Stimulated activated CD8-positive, alpha-beta memory T cell treated with anti-CD3 and anti-CD28 coated beads, Interleukin-2, amount 100 ng/mL, for 1 hour (primary cell): Measurements from ENCODE around the gene TGIF2.
A peak's percentile ranks its signal among the peaks of the same experiment; 100 is the strongest.

Experiments used
- DNase-seq, 2 donors: peaks; one replicate each; pipeline ENCODE4 v3.0.0-alpha.2; 2020; ENCODE audit warnings: low read depth in 2 of 2

The TGIF2 gene

DNA sequence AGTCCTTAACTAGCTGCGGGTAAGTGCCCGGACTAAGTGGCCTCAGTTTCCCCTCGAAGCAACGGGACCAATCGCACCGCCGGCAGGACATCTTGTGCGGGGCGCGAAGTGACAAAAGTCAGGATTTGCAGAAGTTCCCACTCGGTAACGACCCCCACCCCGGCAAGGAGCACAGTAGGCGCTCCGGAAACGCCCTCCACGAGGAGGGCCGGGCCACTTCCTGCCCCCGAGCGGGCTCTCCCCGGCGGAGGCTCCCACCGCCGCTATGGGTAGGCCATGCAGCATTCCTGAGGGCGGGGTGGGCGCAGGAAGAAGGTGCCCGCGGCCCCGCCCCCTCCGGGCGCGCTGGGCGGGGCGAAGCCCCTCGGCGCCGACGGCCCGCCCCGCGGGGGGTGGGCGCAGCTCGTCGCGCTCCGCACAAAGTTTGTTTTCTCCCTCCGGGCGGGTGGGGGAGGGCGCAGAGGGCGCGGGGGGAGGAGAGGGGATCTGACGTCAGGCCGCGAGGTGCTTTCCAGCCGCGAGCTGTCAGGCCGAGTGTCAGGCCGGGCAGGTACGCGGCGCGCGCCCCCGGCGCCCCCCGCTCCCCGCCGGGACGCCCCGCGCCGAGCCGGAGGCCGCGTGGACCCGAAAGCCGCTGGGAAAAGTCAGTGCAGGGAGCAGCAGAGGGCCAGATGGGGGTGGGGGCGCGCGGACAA lies at the start of gene TGIF2:
TSS of gene TGIF2 (plus strand) at position 495 of the 695 bp plus-strand sequence. CDS start 5,178 bp downstream, outside the sequence.
- peak; percentile 85 to 86 for DNase-seq

DNA sequence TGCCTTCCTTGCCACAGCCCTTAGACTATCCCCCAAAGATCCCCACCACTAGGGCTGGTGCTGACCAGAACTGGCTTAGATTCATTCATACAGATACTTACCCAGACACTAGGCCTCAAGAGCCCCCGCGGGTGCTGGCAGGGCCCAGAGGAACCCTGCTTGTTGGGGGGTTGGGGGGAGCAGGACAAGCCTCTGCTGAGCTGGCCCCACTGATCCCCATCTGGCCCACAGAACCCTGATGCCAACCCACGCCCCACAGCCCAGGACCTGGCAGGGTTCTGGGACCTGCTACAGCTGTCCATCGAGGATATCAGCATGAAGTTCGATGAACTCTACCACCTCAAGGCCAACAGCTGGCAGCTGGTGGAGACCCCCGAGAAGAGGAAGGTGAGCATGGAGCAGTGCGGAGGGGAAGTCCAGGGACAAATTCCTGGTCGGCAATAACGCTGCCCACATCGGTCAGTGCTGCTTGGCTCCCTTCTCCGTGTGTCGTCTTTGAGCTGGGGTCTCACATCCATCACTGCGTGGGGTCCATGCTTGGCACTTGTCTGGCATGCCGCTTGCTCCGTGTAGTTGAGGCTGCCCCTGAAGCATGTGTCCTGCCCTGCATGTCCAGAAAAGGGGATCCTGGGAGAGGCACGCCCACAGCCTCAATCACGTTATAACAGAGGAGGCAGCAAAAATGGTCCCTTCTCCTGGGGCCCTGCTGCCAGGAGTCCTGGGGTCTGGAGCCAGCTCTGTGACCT lies 47.6 kb upstream of the TGIF2 start:
- no peak for DNase-seq

DNA sequence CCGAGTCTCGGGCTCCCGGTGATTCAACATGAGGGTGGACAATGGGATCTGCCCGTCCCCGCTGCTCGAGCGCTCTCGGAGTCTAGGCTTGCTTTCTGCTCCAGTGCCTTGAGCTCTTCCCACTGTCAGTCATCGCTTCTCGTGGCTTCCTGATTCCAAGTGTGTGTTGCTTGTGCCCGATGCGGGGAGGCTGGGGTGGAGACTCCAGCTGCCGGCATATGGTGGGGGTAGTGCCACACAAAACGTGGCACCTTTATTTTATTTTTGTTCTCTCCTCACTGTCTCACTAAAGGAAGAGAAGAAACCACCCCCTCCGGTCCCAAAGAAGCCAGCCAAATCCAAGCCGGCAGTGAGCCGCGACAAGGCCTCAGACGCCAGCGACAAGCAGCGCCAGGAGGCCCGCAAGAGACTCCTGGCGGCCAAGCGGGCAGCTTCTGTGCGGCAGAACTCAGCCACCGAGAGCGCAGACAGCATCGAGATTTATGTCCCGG lies 46.8 kb upstream of the TGIF2 start:
- DNase-seq: no peak

DNA sequence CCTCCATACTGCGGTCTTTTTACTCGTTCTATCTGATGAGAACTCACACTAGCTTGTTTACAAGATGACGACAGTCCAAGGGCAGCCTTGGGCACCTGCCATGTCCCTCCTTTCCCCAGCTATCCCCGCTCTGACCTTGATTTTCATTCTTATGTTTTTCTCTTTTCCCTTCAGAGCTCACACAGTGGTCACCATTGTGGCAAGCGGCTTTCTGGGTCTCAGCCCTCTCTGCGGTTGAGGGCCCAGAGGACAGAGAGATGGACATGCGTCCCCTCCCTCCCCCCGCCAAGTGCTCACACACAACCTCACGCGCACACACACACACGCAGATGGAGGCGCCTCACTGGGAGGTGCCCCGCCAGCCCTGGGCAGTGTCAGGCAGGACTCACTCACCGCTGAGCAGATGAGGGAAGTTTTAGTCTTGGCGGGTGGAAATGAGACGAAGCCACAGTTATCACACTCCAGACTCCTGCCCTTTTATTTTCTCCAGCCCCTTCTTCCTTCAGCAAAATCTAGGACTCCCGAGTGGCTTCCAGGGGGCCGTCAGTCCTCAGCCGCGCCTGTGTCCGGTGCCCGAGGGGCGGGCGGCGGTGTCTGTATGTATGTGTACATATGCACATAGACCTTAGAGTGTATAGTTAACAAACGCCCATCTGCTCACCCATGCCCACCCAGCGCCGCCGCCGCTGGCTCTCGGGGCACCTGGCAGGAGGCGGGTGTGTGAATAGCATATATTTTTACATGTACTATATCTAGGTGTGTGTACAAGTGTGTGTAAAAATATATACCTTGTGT lies 45.9 kb upstream of the TGIF2 start:
- DNase-seq: no peak

DNA sequence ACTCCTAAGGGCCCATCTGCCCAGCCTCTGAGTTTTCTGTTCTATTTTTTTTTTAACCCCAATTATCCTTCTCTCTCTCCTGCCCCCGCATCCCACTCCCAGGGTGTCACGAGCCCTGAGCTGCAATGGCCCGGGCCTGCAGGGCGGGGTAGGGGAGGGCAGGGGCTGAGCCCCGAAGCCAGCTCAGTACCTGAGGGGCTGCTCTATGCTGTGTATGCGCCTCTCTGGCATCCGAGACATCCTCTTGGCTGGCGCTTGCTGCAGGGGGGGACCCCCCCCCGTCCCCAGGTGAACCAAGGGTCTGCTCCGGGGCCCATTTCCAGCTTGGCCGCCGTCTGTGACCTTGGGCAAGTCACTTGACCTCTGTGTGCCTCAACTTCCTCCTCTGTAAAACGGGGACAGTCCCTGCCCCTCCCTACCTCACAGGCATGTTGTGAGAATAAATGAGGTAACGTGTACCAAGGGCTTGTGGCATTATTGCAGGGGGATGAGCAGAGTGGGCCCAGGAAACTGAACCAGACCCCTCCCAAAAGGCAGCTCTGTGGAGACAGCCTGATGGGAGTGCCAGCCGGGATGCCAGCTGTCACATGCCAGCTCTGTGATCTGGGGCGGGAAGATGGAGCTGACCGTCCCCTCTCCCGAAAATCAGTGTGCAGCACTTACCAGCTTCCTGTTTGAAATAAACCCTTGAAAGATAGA lies 45.1 kb upstream of the TGIF2 start:
- no peak for DNase-seq

DNA sequence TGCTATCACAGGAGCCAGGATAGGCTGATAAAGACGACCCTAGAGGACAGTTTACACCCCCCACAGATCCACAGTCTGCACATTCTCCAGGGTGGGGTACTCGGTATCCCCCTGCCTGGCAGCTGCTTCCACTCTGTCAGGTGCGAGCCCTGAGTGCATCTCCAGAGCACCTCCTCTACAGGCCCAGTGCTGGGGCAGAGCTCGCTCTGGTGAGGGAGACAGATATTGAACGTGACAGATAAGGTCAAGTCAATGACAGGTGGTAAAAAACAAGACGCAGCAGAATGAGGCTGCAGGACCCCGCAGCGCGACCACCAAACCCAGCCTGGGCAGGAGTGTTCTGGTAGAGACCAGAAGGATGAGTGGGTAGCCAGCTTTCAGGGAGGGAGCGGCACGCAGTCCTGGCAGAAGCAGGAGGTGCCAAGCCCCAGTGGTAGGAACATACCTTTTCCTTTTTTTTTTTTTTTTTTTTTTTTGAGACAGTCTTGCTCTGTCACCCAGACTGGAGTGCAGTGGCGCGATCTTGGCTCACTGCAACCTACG lies 44.5 kb upstream of the TGIF2 start:
- DNase-seq: no peak

DNA sequence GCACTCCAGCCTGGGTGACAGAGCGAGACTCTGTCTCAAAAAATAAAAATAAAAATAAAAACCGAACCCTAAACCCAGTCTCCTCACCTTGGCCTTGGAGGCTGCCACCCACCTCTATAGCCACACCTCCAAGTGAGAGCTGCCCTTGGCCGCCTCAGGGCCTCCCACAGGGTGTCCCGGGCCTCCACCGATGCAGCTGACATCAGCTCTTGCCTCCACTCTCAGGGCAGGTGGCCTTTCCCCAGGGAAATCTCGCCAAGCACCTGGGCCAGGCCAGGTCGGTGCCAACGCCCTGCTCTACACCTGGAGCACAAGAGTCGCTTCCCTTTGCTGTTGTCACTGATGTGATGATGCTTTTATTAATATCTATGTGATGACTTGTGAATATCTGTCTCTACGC lies 41.0 kb upstream of the TGIF2 start:
- no peak for DNase-seq

DNA sequence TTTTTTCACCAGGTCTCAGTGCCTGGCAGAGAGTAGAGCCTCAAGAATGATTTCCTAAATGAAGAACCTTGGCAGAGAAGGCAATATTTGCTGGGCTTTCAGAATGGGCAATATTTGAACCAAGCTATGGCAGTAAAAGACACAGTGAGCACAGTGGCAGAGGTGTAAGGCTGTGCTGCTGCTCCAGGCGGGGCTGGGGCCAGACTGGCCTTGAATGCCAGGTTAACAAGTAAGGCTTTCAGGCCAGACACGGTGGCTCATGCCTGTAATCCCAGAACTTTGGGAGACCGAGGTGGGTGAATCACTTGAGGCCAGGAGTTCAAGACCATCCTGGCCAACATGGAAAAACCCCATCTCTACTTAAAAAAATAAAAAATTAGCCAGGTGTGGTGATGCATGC lies 40.6 kb upstream of the TGIF2 start:
- no peak for DNase-seq

DNA sequence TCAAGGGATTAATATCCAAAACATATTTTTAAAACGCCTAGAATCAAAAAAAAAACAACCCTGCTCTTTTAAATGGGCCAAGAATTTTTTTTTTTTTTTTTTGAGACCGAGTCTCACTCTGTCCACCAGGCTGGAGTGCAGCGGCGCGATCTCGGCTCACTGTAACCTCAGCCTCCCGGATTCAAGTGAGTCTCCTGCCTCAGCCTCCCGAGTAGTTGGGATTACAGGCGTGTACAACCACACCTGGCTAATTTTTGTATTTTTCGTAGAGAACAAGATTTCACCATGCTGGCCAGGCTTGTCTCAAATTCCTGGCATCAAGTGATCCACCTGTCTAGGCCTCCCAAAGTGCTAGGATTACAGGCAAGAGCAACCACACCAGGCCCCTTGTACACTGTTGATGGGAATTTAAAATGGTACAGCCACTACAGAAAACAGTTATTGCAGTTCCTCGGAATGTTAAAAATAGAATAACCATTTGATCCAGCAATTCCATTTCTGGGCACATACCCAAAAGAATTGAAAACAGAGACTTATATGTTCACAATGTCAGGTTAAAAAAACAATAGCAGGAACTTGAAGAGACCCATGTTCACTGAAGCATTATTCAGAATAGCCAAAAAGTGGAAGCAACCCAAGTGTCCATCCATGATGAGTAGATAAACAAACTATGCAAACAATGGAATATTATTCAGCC lies 35.2 kb upstream of the TGIF2 start:
- no peak for DNase-seq

DNA sequence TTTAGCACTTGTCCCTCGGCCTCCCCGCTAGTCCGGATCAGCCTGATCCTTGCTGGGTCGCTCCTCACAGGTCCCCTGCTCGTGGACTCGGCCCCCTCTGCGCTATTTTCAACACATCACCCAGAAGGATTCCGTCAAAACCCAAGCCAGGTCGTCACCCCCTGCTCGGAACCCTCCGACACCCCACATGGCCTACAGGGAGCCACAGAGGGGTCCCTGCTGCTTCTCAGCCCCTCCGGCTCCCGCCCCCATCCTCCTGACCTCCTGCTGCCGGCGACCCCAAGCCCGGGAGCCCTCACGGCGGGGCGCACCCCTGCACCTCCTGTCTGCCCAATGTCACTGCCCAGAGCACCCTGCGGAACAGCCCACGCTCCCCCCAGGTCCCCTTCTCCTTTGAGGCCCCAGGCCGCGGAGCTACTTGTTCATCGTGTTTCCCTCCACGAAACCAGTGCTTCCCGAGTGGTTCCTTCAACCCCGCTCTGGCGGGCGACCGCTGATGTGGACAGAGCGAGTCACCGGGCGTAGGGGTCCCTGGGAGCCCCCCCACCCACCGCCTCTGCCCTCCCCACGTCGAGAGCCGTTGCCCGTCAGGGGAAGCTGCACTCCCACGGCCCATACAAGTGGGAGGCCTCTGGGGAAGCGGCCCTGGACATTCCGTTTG lies 32.7 kb upstream of the TGIF2 start:
- DNase-seq: no peak

DNA sequence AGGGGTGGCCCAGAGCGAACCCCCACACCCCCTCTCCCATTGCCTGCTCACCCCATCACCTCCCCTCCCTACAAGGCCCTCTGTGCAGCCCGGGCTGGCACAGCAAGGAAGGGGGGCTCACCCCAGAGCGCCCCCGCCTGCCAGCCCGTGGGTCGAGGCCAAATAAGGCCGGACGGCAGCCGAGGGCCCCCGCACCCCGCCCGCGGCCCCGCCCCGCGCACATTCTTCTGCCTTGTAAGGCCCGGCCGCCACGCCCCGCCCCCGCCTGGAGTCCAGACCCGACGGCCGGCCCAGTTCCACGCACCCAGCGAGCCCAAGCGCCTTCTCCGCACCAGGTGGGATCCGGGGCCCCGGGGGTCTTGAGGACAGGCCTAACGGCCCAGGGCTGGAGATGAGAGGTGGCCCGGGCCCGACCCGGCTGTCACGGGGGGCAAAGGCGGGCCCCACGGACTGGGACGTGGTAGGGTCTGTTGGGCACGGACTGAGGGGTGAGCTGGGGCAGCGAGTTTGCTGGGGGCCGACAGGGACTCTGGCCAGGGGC lies 32.1 kb upstream of the TGIF2 start, which contains the start of gene MYL9:
TSS of gene MYL9 (plus strand) at position 293 of the 541 bp plus-strand sequence. CDS start 3,366 bp downstream, outside the sequence.
- DNase-seq: no peak

DNA sequence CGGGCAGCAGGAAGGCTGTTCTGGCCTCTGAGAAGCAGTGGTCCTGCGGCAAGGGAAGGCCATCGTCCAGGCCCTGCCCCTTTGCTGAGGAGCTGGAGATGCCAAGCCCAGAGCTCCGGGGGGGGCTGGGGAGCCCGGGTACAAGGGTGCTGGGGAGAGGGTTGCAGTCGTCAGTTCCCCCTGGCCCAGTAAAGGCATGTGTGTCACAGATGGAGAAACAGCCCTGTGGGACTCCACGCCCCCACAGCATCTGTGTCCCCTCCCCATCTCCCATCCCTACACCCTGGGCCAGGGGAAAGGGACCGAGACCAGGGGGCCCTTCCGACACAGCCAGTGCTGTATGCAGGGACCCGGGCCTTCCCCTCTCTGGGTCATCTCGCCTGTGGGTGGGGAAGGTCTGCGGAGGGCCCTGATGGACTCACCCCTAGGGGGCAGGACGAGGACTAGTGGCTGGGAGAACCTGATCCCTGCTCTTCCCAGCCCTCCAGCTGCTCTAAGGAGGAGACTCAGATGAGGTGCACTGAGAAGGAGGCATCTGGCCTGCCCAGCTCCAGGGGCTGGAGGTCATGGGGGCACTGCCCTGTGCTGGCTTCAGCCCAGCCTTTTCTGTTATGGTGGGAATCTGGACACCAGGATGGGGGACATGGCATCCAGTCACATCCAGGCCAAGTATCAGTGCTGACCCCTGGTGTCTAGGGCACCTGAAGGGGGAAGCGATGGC lies 31.5 kb upstream of the TGIF2 start:
- no peak for DNase-seq

DNA sequence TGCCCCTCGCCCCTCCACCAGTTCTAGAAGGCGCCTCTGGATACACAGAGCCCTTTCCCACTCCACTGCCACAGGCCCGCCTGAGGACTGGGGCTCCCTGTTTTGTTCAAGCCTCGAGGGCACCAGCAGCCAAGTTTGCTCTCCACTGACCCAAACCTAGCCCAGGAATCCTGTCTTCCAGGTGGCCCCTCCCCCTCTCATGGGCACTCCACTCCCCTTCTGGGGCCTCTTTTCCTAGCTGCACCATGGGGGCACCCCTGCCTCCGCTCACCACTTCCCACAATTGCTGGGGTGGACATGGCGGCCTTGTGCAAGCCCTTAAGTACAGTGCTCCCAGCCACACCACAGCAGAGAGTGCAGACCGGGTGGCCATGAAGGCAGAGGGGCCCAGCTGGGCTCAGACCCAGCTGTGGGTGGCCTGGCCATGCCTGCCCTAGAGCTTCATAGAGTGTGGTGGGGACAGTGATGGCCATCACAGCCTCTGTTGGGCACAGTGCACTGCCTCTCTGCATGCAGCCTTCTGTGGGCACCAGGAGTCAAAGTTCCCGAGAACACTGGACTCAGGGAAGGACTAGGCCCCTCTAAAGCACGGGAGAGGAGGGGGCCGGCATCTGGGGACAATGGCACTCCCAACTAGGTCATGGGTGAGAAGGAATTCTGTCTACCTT lies 30.7 kb upstream of the TGIF2 start:
- no peak for DNase-seq

DNA sequence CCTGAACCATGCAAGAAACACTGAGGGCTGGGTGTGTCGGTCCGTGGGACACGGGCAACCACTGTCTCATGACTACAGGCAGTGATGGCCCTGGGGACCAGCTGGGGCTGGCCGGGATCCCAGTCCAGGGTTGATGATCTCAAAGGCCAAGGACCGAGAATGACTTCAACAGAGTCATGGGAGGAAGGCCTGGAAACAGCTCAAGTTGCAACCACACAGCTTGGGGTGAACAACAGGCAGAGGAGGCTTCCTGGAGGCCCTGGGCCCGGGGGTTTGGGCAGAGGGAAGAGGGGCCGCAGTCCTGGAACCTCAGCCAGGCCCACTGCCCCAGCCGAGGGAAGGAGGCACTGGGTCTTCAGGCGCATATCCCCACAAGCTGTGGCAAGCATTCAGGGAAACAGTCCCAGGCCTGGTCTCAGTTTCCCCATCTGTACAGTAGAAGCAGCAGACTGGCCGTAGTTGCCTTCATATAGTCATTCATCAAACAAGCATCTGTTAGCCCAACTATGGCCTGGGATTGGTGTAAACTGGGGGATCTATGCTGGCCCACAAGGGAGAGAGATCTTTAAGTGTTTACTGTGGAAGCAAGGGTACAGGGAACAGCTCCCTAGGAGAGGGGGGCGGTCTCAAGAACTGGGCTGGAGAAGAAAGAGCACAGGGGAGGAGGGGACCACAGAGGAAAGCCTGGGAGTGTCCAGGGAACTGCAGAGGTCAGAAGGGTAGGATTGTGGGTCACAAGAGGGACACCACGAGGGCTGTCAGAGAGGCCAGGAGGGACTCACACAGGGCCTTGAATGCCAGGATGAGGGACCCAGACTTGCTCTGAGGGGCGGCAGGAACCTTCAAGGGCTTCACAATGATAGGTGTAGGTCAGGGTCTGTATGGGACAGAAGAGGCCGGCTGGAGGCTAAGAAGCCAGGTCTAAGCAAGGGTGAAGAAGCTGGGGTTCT lies 29.9 kb upstream of the TGIF2 start:
- no peak for DNase-seq

DNA sequence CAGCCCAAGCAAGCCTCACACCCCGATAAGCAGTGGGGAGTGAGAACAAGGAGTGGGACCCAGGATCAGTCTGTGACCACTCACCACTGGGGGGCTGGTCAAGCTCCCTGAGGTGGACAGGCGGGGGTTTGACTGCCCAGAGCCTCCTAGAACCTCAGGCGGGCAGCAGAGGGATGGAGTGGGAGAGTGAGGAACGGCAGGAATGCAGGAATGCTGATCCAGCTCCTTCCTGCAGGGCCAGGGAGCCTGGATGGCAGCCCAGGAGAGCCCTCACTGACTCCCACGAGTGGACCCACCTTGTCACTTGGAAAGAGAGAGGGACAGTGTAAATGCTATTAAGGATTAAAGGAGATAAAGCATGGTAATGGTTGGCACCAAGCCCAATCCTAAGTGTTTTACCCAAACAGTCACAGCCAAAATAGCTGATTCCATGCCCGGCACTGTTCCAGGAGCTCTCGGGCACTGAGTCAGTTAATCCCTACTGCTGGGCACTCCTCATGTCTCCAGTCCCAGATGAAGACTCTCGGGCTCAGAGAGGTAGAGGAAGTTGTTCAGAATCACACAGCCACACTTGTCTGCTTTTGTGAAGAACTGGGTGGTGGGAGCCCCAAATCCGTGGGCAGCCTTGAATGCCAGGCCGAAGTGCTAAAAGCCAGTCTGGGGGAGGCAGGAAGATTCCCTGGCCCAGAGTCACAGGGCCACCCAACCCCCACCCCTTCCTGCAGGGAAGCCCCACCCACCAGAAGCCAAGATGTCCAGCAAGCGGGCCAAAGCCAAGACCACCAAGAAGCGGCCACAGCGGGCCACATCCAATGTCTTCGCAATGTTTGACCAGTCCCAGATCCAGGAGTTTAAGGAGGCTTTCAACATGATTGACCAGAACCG lies 29.0 kb upstream of the TGIF2 start:
- DNase-seq: no peak

DNA sequence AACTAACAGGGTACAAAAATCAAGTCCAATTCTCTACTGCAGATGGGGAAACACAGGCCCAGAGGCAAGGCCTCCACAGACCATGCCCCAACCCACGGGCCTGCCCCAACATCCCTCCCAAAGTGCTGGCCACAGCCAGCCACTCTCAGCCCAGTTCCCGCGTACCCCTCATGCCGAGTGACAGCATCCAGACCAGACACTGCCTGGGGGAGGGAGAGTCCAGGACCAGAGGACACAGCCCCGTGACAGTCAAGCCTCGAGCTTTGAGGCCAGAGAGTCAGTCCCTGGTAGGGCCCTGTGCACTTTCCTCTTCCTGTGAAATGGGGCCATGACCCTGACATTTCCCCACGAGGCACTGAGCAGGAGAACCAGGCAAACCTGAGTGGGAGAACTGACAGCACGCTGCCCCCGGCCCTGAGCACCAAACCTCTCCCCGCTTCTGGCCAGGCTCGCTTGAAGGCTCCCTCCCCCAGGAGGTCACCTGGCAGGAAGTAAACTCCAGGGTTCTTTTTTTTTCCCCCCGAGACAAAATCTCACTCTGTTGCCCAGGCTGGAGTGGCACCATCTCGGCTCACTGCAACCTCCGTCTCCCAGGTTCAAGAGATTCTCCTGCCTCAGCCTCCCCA lies 27.2 kb upstream of the TGIF2 start:
- DNase-seq: no peak
